ENCODE results near the gene CSDE1.

DNA sequence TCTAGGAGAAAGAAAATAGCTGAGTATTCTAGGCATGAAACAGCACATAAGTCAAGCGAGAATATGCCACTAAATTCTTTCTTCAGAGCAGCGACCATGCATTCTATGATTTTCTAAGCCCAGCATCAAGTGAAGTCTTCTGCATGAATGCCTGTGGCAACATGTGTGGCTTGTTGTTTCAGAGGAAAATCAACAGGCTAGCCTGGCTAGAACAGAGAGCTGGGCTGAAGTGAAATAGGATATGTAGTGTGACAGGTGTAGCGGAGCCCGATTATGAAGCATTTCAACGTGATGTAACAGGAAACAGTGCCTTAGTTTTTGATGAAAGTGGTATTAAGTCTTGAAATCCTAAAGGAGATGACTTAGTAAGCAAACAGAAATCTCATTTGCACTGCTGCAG is 7.0 kb downstream of the CSDE1 start:
- TF ChIP-seq SPI1 (IDR thresholded peaks at IDR 0.05; ENCODE audit: low read depth, low read length) (no peak), TAF1 (IDR thresholded peaks at IDR 0.05; ENCODE audit: low read depth, low read length) (no peak)

All from GM12891 (cell line).